HEK293 (cell line): ENCODE data around the gene ATG10.
"Not testable (repeated sequence)": the region's sequence is repeated elsewhere in the genome, so short reads cannot be mapped to it uniquely, and the experiment has no call there.

Experiments used
- CTCF ChIA-PET: fragments of 350-600 bp; formaldehyde crosslinking; extraction: SDS; loops from one replicate; lab custom pipeline; 2021; ENCODE audit warnings: antibody characterized with exemption; lab: Yijun Ruan, JAX
- POLR2A ChIA-PET: fragments of 300-600 bp; formaldehyde crosslinking; extraction: SDS; loops from one replicate; lab custom pipeline; 2020; ENCODE audit warnings: antibody characterized with exemption, inconsistent platforms; lab: Yijun Ruan, JAX
- H3K27ac ChIP-seq: fragments of 200-500 bp; sonication (Bioruptor generic); 2 replicates; pipeline ENCODE4 v1.5.1; 2014; ENCODE audit warnings: low read depth, low read length, control low read depth, inconsistent platforms; ENCODE audit errors: extremely low read depth
- H3K36me3 ChIP-seq, 2 experiments: fragments of 200-500 bp in 1 of 2; sonication (Bioruptor generic) in 1 of 2; 1 replicate in 1 of 2; 2 replicates in 1 of 2; pipeline ENCODE4 v1.5.1; 2014 to 2017; ENCODE audit warnings: inconsistent platforms in 2 of 2, low read length in 2 of 2; ENCODE audit not compliant: control insufficient read depth in 2 of 2, insufficient read depth in 1 of 2
- H3K4me1 ChIP-seq: fragments of 200-500 bp; sonication (Bioruptor generic); 2 replicates; pipeline ENCODE4 v1.5.1; 2014; ENCODE audit warnings: mild to moderate bottlenecking, low read length, inconsistent platforms; ENCODE audit not compliant: control insufficient read depth, insufficient read depth
- H3K4me3 ChIP-seq: 2 replicates; pipeline ENCODE4 v1.5.1; 2011; ENCODE audit warnings: low read depth, mild to moderate bottlenecking, control low read depth, low read length, moderate library complexity
- H3K9me3 ChIP-seq: fragments of 200-500 bp; sonication (Bioruptor generic); 2 replicates; pipeline ENCODE4 v1.5.1; 2014; ENCODE audit warnings: low read depth, low read length, inconsistent platforms; ENCODE audit not compliant: control insufficient read depth, insufficient read depth
- CTCF ChIP-seq: fragments of 450-650 bp; formaldehyde crosslinking; IDR thresholded peaks from 2 replicates; pipeline ENCODE4 v1.5.1; 2016; ENCODE audit warnings: missing biosample characterization, missing genetic modification characterization
- EGR2 ChIP-seq: fragments of 450-650 bp; formaldehyde crosslinking; IDR thresholded peaks from 2 replicates; pipeline ENCODE4 v1.5.1; 2016; ENCODE audit warnings: low read depth, missing biosample characterization, missing genetic modification characterization
- HOXC10 ChIP-seq: sonication (generic); formaldehyde crosslinking; IDR thresholded peaks from 2 replicates; pipeline ENCODE4 v1.8.1; 2023; ENCODE audit warnings: mild to moderate bottlenecking, missing genetic modification reagents
- TSHZ1 ChIP-seq: fragments of 450-650 bp; formaldehyde crosslinking; IDR thresholded peaks from 2 replicates; pipeline ENCODE4 v1.5.1; 2016; ENCODE audit warnings: missing biosample characterization, missing genetic modification characterization, borderline replicate concordance
- ZFP69B ChIP-seq: fragments of 450-650 bp; formaldehyde crosslinking; IDR thresholded peaks from 2 replicates; pipeline ENCODE4 v1.5.1; 2016; ENCODE audit warnings: missing biosample characterization, missing genetic modification characterization
- ZNF146 ChIP-seq: fragments of 450-650 bp; formaldehyde crosslinking; IDR thresholded peaks from 2 replicates; pipeline ENCODE4 v1.5.1; 2016; ENCODE audit warnings: missing biosample characterization, missing genetic modification characterization
- ZNF221 ChIP-seq: fragments of 450-650 bp; formaldehyde crosslinking; IDR thresholded peaks from 2 replicates; pipeline ENCODE4 v1.5.1; 2017; ENCODE audit warnings: missing biosample characterization, missing genetic modification characterization, borderline replicate concordance
- ZNF398 ChIP-seq: fragments of 450-650 bp; formaldehyde crosslinking; IDR thresholded peaks from 2 replicates; pipeline ENCODE4 v1.5.1; 2017; ENCODE audit warnings: missing biosample characterization, missing genetic modification characterization
- ZNF488 ChIP-seq: fragments of 450-650 bp; formaldehyde crosslinking; IDR thresholded peaks from 2 replicates; pipeline ENCODE4 v1.5.1; 2016; ENCODE audit warnings: missing biosample characterization, missing genetic modification characterization
- ZNF513 ChIP-seq: fragments of 450-650 bp; IDR thresholded peaks from 2 replicates; pipeline ENCODE4 v1.5.1; 2018; ENCODE audit warnings: missing biosample characterization, missing genetic modification characterization
- ZNF660 ChIP-seq: fragments of 450-650 bp; IDR thresholded peaks from 2 replicates; pipeline ENCODE4 v1.5.1; 2018; ENCODE audit warnings: missing biosample characterization, mild to moderate bottlenecking, missing genetic modification characterization
- ZNF677 ChIP-seq: fragments of 450-650 bp; IDR thresholded peaks from 2 replicates; pipeline ENCODE4 v1.5.0; 2018; ENCODE audit warnings: missing biosample characterization, mild to moderate bottlenecking, missing genetic modification characterization, moderate library complexity

The ATG10 gene

GRCh38 chr5:82107267-82107666, 135.4 kb downstream of the ATG10 start:
- Histone ChIP-seq H3K4me3 (no peak overlapping the region), H3K4me1 (no peaks in the 10 kb centered on the region), H3K27ac (no peak overlapping the region), H3K36me3 (no peaks in the 10 kb centered on the region), H3K9me3 (no peaks in the 10 kb centered on the region)
- ChIA-PET CTCF (interaction anchor here (1.5 to 5.6 kb wide), 2 partner anchors 11 to 58 kb away, joined by 5 to 33 read pairs; no protein-coding TSS in a partner anchor), POLR2A (no interaction called here)
- no peak for TF ChIP-seq ZNF677 (tag by site-specific recombination)
- no peak for TF ChIP-seq HOXC10
- TF ChIP-seq CTCF (tag by site-specific recombination): 0 out of 2 replicates have a peak, but pooled peaks have one; percentile 14
- no peak for TF ChIP-seq EGR2 (tag by site-specific recombination)
- no peak for TF ChIP-seq ZNF221 (tag by site-specific recombination)
- no peak for TF ChIP-seq ZNF513
- no peak for TF ChIP-seq ZNF398 (tag by site-specific recombination)
- TF ChIP-seq ZNF660 (tag by site-specific recombination): 0 out of 2 replicates have a peak, but pooled peaks have one; percentile 23

GRCh38 chr5:82109013-82109412, 137.2 kb downstream of the ATG10 start:
- Histone ChIP-seq H3K4me1 (no peaks in the 10 kb centered on the region), H3K27ac (no peak overlapping the region), H3K36me3 (no peaks in the 10 kb centered on the region), H3K4me3 (no peak overlapping the region), H3K9me3 (no peaks in the 10 kb centered on the region)
- CTCF ChIA-PET: interaction anchor here (0.5 to 5.6 kb wide), 3 partner anchors 56 to 951 kb away, joined by 4 to 33 read pairs (median 5); no protein-coding TSS in a partner anchor
- TF ChIP-seq TSHZ1 (no peak), ZNF677 (tag by site-specific recombination) (no peak), ZNF488 (tag by site-specific recombination) (no peak), ZFP69B (tag by site-specific recombination) (no peak)
- TF ChIP-seq, all 188 proteins: peak for 0
- POLR2A ChIA-PET: no interaction called here

- H3K27ac ChIP-seq, H3K9me3 ChIP-seq, H3K4me1 ChIP-seq, CTCF ChIA-PET, H3K36me3 ChIP-seq, H3K4me3 ChIP-seq, POLR2A ChIA-PET: not testable (repeated sequence)
- peak; percentile 86 for TF ChIP-seq ZNF146 (tag by site-specific recombination)
Measured at GRCh38 chr5:82109915-82110314, 138.1 kb downstream of the ATG10 start.
